Measurements from ENCODE around the gene BMF. TPM values are rescaled to one million over a fixed set of nuclear protein-coding genes. Genes with fewer than 3 reads are reported as not detected.
"Not testable (repeated sequence)": the region's sequence is repeated elsewhere in the genome, so short reads cannot be mapped to it uniquely, and the experiment has no call there.

The BMF gene
- 10 to 100 TPM; 23.7 to 25.9 TPM for total RNA-seq

GRCh38 chr15:40108855-40109735 is at the start of gene BMF:
Gene BMF, minus strand, starts transcription at chr15:40108879. Its CDS starts 2,793 bp downstream, at chr15:40106086.
- no peaks in the 10 kb centered on the region for H3K36me3 Mint-ChIP-seq (ENCODE audit: insufficient read depth in 2 of 2)

GRCh38 chr15:40157778-40158447 is 49.2 kb upstream of the BMF start:
- H3K27ac Mint-ChIP-seq = no peak overlapping the region
- no peak overlapping the region for H3K4me3 Mint-ChIP-seq
- H3K27me3 Mint-ChIP-seq (ENCODE audit: low read depth) = no peaks in the 10 kb centered on the region
- H3K36me3 Mint-ChIP-seq (ENCODE audit: insufficient read depth in 2 of 2) = peaks cover 0 to 2% of the 10 kb centered on the region in 2 donors
- H3K9me3 Mint-ChIP-seq = no peaks in the 10 kb centered on the region
- DNase-seq (no peak), ATAC-seq (replicated peaks in 1 of 2) (no peak)
- H3K4me1 Mint-ChIP-seq (ENCODE audit: low read depth) = no peaks in the 10 kb centered on the region

More at GRCh38 chr15:40108855-40109735, at the start of gene BMF:
- Mint-ChIP-seq H3K4me1 (ENCODE audit: low read depth) (peaks cover 45% of the 10 kb centered on the region), H3K27me3 (ENCODE audit: low read depth) (peaks cover 12% of the 10 kb centered on the region), H3K9me3 (no peaks in the 10 kb centered on the region), H3K27ac (no peak within 1 kb of the TSS), H3K4me3 (peak within 1 kb of the TSS; percentile 90 to 95)
- ATAC-seq (replicated peaks in 1 of 2) (peak; percentile 82 to 84), DNase-seq (peak; percentile 99)

GRCh38 chr15:40155270-40155910 is 46.7 kb upstream of the BMF start:
- Mint-ChIP-seq H3K36me3 (ENCODE audit: insufficient read depth in 2 of 2) (no peaks in the 10 kb centered on the region), H3K4me3 (no peak overlapping the region)
- no peak for DNase-seq

GRCh38 chr15:40154821-40155220 is 46.1 kb upstream of the BMF start:
- H3K4me3 Mint-ChIP-seq; H3K4me1 Mint-ChIP-seq (ENCODE audit: low read depth); H3K36me3 Mint-ChIP-seq (ENCODE audit: insufficient read depth in 2 of 2); H3K27me3 Mint-ChIP-seq (ENCODE audit: low read depth); DNase-seq; H3K9me3 Mint-ChIP-seq; H3K27ac Mint-ChIP-seq; ATAC-seq (replicated peaks in 1 of 2): not testable (repeated sequence)

More at GRCh38 chr15:40155270-40155910, 46.7 kb upstream of the BMF start:
- no peaks in the 10 kb centered on the region for H3K27me3 Mint-ChIP-seq (ENCODE audit: low read depth)
- no peaks in the 10 kb centered on the region for H3K9me3 Mint-ChIP-seq
- no peak for ATAC-seq (replicated peaks in 1 of 2)
- no peaks in the 10 kb centered on the region for H3K4me1 Mint-ChIP-seq (ENCODE audit: low read depth)
- H3K27ac Mint-ChIP-seq = no peak overlapping the region

GRCh38 chr15:40151991-40152390 is 43.3 kb upstream of the BMF start:
- DNase-seq (no peak), ATAC-seq (replicated peaks in 1 of 2) (no peak)
- peaks cover 7% of the 10 kb centered on the region for H3K27me3 Mint-ChIP-seq (ENCODE audit: low read depth)
- peaks cover 0 to 2% of the 10 kb centered on the region in 2 donors for H3K9me3 Mint-ChIP-seq
- no peaks in the 10 kb centered on the region for H3K4me1 Mint-ChIP-seq (ENCODE audit: low read depth)
- H3K36me3 Mint-ChIP-seq (ENCODE audit: insufficient read depth in 2 of 2) = no peaks in the 10 kb centered on the region
- no peak overlapping the region for H3K27ac Mint-ChIP-seq
- H3K4me3 Mint-ChIP-seq = no peak overlapping the region

- Mint-ChIP-seq H3K4me1 (ENCODE audit: low read depth) (no peaks in the 10 kb centered on the region), H3K27ac (no peak overlapping the region), H3K27me3 (ENCODE audit: low read depth) (peaks cover 7% of the 10 kb centered on the region), H3K4me3 (no peak overlapping the region), H3K36me3 (ENCODE audit: insufficient read depth in 2 of 2) (no peaks in the 10 kb centered on the region), H3K9me3 (peaks cover 0 to 2% of the 10 kb centered on the region in 2 donors)
- ATAC-seq (replicated peaks in 1 of 2) (no peak), DNase-seq (no peak)
Observed at GRCh38 chr15:40151499-40151898, 42.8 kb upstream of the BMF start.

GRCh38 chr15:40150163-40150925 is 41.7 kb upstream of the BMF start:
- Mint-ChIP-seq H3K27me3 (ENCODE audit: low read depth) (peaks cover 7% of the 10 kb centered on the region), H3K9me3 (peaks cover 0 to 2% of the 10 kb centered on the region in 2 donors), H3K27ac (no peak overlapping the region), H3K4me1 (ENCODE audit: low read depth) (peaks cover 4% of the 10 kb centered on the region), H3K36me3 (ENCODE audit: insufficient read depth in 2 of 2) (no peaks in the 10 kb centered on the region), H3K4me3 (no peak overlapping the region)
- DNase-seq (no peak), ATAC-seq (replicated peaks in 1 of 2) (no peak)

- peaks cover 4% of the 10 kb centered on the region for H3K4me1 Mint-ChIP-seq (ENCODE audit: low read depth)
- DNase-seq = no peak
- H3K4me3 Mint-ChIP-seq = no peak overlapping the region
- no peaks in the 10 kb centered on the region for H3K36me3 Mint-ChIP-seq (ENCODE audit: insufficient read depth in 2 of 2)
- H3K27ac Mint-ChIP-seq = no peak overlapping the region
- peaks cover 7% of the 10 kb centered on the region for H3K27me3 Mint-ChIP-seq (ENCODE audit: low read depth)
- peaks cover 0 to 2% of the 10 kb centered on the region in 2 donors for H3K9me3 Mint-ChIP-seq
- ATAC-seq (replicated peaks in 1 of 2) = no peak
Observed at GRCh38 chr15:40149339-40149738, 40.7 kb upstream of the BMF start.

- H3K27me3 Mint-ChIP-seq (ENCODE audit: low read depth) = peaks cover 7% of the 10 kb centered on the region
- H3K9me3 Mint-ChIP-seq = peaks cover 0 to 2% of the 10 kb centered on the region in 2 donors
- no peak overlapping the region for H3K4me3 Mint-ChIP-seq
- ATAC-seq (replicated peaks in 1 of 2) (peak in 1 of 2 donors; percentile 47), DNase-seq (no peak)
- peaks cover 4% of the 10 kb centered on the region for H3K4me1 Mint-ChIP-seq (ENCODE audit: low read depth)
- no peaks in the 10 kb centered on the region for H3K36me3 Mint-ChIP-seq (ENCODE audit: insufficient read depth in 2 of 2)
- no peak overlapping the region for H3K27ac Mint-ChIP-seq
Observed at GRCh38 chr15:40146037-40146436, 37.4 kb upstream of the BMF start.

GRCh38 chr15:40142428-40142827 is 33.7 kb upstream of the BMF start:
- no peak for DNase-seq
- Mint-ChIP-seq H3K27me3 (ENCODE audit: low read depth) (no peaks in the 10 kb centered on the region), H3K4me1 (ENCODE audit: low read depth) (peaks cover 4% of the 10 kb centered on the region), H3K4me3 (no peak overlapping the region), H3K36me3 (ENCODE audit: insufficient read depth in 2 of 2) (no peaks in the 10 kb centered on the region), H3K9me3 (no peaks in the 10 kb centered on the region), H3K27ac (no peak overlapping the region)
- no peak for ATAC-seq (replicated peaks in 1 of 2)

- H3K36me3 Mint-ChIP-seq (ENCODE audit: insufficient read depth in 2 of 2); H3K4me3 Mint-ChIP-seq; H3K27ac Mint-ChIP-seq; H3K27me3 Mint-ChIP-seq (ENCODE audit: low read depth); H3K9me3 Mint-ChIP-seq; DNase-seq; H3K4me1 Mint-ChIP-seq (ENCODE audit: low read depth): not testable (repeated sequence)
- peak; percentile 37 to 74 for ATAC-seq (replicated peaks in 1 of 2)
Observed at GRCh38 chr15:40138201-40138570, 29.5 kb upstream of the BMF start.

GRCh38 chr15:40137303-40138200 is 28.9 kb upstream of the BMF start:
- Mint-ChIP-seq H3K27me3 (ENCODE audit: low read depth) (no peaks in the 10 kb centered on the region), H3K9me3 (no peaks in the 10 kb centered on the region), H3K4me3 (no peak overlapping the region), H3K27ac (no peak overlapping the region), H3K4me1 (ENCODE audit: low read depth) (no peaks in the 10 kb centered on the region), H3K36me3 (ENCODE audit: insufficient read depth in 2 of 2) (no peaks in the 10 kb centered on the region)
- no peak for ATAC-seq (replicated peaks in 1 of 2)
- DNase-seq = no peak
